ENCODE measurements around the gene CEP135.

GRCh38 chr4:55977811-55978210 is 29.1 kb downstream of the CEP135 start:
- TF ChIP-seq CTCF (IDR thresholded peaks at IDR 0.05; ENCODE audit: extremely low read depth in 1 of 2, insufficient read depth in 1 of 2, low read depth in 1 of 2, low read length in 2 of 2) (no peak), POLR2A (IDR thresholded peaks at IDR 0.05; ENCODE audit: low read depth, low read length) (no peak), FOS (IDR thresholded peaks at IDR 0.05; ENCODE audit: borderline replicate concordance, insufficient read depth, low read length) (no peak), EZH2 (IDR thresholded peaks at IDR 0.05; ENCODE audit: borderline replicate concordance, low read depth, low read length, severe bottlenecking) (no peak), MAX (IDR thresholded peaks at IDR 0.05; ENCODE audit: insufficient read depth, insufficient read length) (no peak), MYC (IDR thresholded peaks at IDR 0.05; ENCODE audit: low read depth, low read length) (no peak), POLR2AphosphoS5 (IDR thresholded peaks at IDR 0.05; ENCODE audit: insufficient read depth, low read depth, low read length) (no peak)
